Measurements from ENCODE around the gene SNRPA1.

Gene SNRPA1

GRCh38 chr15:101242160-101242998 lies 52.7 kb downstream of the SNRPA1 start:
- peak; percentile 33 for DNase-seq (ENCODE audit: low read depth)

GRCh38 chr15:101240358-101240757 lies 54.7 kb downstream of the SNRPA1 start:
- no peak for DNase-seq (ENCODE audit: low read depth)

GRCh38 chr15:101239724-101240136 lies 55.3 kb downstream of the SNRPA1 start:
- DNase-seq (ENCODE audit: low read depth): no peak

- DNase-seq (ENCODE audit: low read depth): no peak
These were observed 57.8 kb downstream of the SNRPA1 start for GRCh38 chr15:101237251-101237650.

- DNase-seq (ENCODE audit: low read depth): no peak
These were observed 61.3 kb downstream of the SNRPA1 start for GRCh38 chr15:101233651-101234280.

GRCh38 chr15:101232677-101233076 lies 62.4 kb downstream of the SNRPA1 start:
- DNase-seq (ENCODE audit: low read depth): no peak
